Posterior cingulate gyrus (tissue), 11 donors: ENCODE results near the gene FGF18.
"Not testable (repeated sequence)": the region's sequence is repeated elsewhere in the genome, so short reads cannot be mapped to it uniquely, and the experiment has no call there.

Experiments
- DNase-seq, 10 donors: peaks; one replicate each; pipeline versions ENCODE4 v3.0.0 to v3.0.0-alpha.2; 2020 to 2021; ENCODE audit warnings: mixed read lengths in 3 of 10
- intact Hi-C: fragments of 100-400 bp; cut with DNase I; formaldehyde crosslinking; loops from one replicate; pipeline ENCODE4 v1.15.1; 2023

Gene FGF18, protein sequence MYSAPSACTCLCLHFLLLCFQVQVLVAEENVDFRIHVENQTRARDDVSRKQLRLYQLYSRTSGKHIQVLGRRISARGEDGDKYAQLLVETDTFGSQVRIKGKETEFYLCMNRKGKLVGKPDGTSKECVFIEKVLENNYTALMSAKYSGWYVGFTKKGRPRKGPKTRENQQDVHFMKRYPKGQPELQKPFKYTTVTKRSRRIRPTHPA

GRCh38 chr5:171418982-171419687 is at the start of gene FGF18:
Gene FGF18, plus strand, starts transcription at chr5:171419647. Its CDS starts 553 bp downstream, at chr5:171420200.
- DNase-seq, result peak in 4 of 10 donors; percentile 16 to 81 (median 78)
- intact Hi-C loops, result loop anchor here (2.0 to 5.0 kb wide), 2 partner anchors 488 to 618 kb away; no protein-coding TSS in a partner anchor

DNA sequence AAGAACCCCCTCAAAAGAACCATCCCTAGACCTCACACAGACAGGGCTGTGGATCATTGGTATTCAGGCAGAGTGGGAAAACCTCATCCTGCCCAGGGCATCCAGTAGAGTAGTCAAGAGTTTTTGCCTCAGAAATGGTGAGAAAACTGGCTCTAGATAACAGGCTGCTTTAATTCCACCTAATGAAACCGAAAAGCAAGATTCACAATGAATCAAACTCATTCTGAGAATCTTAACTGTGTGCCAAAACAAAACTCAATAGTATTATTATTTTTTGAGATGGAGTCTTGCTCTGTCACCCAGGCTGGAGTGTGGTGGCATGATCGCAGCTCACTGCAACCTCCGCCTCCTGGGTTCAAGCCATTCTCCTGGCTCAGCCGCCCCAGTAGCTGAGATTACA is 49.5 kb upstream of the FGF18 start:
- peak in 1 of 10 donors; percentile 24 for DNase-seq
- intact Hi-C loops, result no loop called here

DNA sequence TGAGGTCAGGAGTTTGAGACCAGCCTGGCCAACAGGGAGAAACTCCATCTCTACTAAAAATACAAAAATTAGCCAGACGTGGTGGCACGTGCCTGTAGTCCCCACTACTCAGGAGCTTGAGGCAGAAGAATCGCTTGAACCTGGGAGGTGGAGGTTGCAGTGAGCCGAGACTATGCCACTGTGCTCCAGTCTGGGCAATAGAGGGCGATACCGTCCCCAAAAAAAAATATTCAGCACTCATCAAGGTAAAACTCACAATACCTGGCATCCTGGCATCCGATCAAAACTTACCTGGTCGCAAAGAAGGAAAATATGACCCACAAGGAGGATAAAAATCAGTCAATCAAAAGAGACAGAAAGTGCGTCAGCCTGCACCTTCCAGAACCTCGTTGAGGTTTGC is 48.6 kb upstream of the FGF18 start:
- DNase-seq, result peak in 1 of 10 donors; percentile 39
- intact Hi-C loops, result not testable (repeated sequence)

GRCh38 chr5:171371326-171371725 is 48.1 kb upstream of the FGF18 start:
- peak in 1 of 10 donors; percentile 62 for DNase-seq
- intact Hi-C loops, result no loop called here

- DNase-seq, result peak in 1 of 10 donors; percentile 28
- intact Hi-C loops, result no loop called here
These were observed 39.5 kb upstream of the FGF18 start for GRCh38 chr5:171379961-171380360.

DNA sequence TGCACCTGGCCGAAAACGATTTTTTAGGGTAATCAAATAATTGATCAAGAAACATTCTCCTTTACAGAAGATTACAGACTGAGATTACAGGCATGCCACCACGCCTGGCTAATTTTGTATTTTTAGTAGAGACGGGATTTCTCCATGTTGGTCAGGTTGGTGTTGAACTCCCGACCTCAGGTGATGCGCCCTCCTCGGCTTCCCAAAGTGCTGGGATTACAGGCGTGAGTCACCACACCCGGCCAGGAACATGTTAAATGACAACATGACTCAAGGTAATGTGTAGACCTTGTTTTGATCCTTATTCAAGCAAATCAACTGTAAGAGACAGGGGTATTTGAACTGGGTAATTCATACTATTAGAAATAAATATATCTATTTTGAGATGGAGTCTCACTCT is 35.0 kb upstream of the FGF18 start:
- intact Hi-C loops, result not testable (repeated sequence)
- peak in 1 of 10 donors; percentile 34 for DNase-seq

GRCh38 chr5:171384999-171385398 is 34.4 kb upstream of the FGF18 start:
- intact Hi-C loops, result not testable (repeated sequence)
- DNase-seq, result peak in 1 of 10 donors; percentile 83

DNA sequence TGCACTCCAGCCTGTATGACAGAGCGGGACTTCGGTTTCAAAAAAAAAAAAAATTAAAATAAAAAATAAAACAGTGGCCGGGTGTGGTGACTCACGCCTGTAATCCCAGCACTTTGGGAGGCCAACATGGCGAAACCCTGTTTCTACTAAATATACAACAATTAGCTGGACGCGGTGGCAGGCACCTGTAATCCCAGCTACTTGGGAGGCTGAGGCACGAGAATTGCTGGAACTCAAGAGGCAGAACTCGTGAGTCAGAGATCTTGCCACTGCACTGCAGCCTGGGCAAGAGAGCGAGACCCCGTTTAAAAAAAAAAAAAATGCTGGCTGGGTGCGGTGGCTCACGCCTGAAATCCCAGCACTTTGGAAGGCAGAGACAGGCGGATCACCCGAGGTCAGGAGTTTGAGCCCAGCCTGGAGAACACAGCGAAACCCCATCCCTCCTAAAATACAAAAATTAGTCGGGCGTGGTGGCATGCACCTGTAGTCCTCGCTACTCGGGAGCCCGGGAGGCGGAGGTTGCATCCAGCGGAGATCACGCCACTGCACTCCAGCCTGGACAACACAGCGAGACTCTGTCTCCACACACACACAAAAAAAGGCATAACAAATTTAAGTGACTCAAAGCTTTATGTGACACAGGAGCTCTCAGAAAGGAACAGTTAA is 33.3 kb upstream of the FGF18 start:
- DNase-seq, result peak in 1 of 10 donors; percentile 40
- intact Hi-C loops, result no loop called here

GRCh38 chr5:171386861-171387344 is 32.5 kb upstream of the FGF18 start:
- peak in 1 of 10 donors; percentile 67 for DNase-seq
- intact Hi-C loops, result no loop called here

GRCh38 chr5:171387345-171387969 is 32.0 kb upstream of the FGF18 start, which contains the start of gene NPM1:
Gene NPM1, plus strand, starts transcription at chr5:171387849. Its CDS starts 100 bp downstream, at chr5:171387949.
- intact Hi-C loops, result no loop called here

DNA sequence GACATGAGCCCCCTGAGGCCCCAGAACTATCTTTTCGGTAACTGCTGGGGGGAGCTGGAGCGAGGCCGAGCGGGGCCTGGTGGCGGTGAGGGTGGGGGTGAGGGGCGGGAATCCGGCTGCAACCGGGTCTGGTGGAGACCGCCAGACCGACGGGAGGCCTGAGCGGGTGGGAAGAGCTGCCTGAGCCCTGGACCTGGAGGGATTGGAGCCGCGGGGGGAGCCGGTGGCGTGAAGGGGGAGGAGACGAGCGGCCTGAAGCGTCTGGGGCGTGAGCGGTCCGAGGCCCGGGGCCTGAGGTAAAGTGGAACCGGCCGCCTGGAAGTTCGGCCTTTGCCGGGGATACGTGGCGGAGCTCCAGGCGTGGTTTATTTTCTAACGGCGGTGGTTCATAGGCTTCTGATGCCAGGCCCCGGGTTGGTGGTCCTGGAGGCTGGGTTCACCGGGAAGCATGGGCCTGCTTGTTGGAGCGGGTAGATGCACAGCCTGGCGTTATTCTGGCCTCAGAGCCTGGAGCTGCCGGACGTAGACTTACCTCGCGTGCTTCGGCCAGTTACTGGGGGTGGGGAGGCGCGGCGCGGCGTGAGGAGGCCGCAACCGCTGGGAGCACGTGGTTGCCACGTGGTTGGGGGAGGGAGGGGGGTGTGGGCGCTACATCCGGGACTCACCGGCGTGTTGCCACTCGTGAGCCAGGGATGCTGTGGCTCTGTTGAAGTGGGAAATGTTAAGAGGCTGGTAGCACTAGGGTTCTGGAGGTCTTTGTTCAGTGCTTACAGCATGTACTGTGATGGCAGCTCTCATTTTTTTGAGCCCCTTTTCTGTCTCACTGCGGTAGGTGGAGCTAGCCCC is 31.3 kb upstream of the FGF18 start:
- intact Hi-C loops, result no loop called here
- DNase-seq, result peak; percentile 61 to 96 (median 78)

More at GRCh38 chr5:171387345-171387969, 32.0 kb upstream of the FGF18 start, which contains the start of gene NPM1:
- DNase-seq, result peak; percentile 90 to 99 (median 94)

GRCh38 chr5:171388816-171389168 is 30.7 kb upstream of the FGF18 start:
- intact Hi-C loops, result no loop called here
- no peak for DNase-seq

DNA sequence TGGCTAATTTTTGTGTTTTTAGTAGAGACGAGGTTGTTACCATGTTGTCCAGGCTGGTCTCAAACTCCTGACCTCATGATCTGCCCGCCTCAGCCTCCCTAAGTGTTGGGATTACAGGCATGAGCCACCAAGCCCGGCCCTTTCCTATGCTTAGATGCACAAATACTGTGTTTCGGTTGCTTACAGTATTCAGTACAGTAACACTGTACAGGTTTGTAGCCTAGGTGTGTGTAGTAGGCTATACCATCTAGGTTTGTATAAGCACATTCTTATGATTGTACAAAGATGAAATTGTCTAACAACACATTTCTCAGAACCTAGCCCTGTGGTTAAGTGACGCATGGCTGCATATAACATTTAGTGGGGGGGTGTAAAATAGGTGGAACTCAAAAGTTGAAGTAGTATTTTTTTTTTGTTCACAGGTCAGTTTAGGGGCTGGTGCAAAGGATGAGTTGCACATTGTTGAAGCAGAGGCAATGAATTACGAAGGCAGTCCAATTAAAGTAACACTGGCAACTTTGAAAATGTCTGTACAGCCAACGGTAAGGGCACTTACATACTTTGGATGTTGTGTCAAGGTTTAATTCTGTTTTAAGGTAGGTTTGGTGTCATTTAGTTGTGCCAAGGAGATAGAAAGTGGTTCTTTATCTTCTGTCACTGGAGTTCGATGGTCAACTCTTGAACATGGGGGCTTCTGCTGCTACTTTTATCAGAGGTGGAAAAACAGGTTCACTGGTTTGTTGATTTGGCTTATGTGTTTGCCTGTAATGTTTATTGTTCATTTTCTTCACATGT is 28.4 kb upstream of the FGF18 start:
- DNase-seq, result peak in 1 of 10 donors; percentile 17
- intact Hi-C loops, result loop anchor here (10.0 kb wide), 1 partner anchor 614 kb away; the partner anchor contains the start of gene FBXW11

DNA sequence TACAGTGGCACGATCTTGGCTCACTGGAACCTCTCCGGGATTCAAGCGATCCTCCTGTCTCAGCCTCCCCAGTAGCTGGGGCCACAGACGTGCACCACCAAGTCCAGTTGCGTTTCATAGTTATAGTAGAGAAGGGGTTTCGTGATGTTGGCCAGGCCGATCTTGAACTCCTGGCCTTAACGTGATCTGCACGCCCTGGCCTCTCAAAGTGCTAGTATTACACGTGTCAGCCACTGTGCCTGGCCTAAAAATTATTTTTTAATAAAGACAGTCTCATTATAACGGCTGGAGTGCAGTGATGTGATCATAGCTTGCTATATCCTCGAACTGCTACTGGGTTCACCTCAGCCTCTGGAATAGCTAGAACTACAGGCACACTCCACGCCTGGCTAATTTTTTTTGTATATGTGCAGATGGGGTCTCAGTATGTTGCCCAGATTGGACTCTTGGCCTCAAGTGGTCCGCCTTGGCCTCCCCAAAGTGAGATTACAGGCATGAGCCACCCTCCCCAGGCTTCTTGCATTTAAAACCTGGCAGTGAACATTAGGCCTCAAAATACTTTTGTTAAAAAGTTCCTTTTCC is 27.4 kb upstream of the FGF18 start:
- peak in 1 of 10 donors; percentile 19 for DNase-seq
- intact Hi-C loops, result loop anchor here (10.0 kb wide), 1 partner anchor 613 kb away; the partner anchor contains the start of gene FBXW11

DNA sequence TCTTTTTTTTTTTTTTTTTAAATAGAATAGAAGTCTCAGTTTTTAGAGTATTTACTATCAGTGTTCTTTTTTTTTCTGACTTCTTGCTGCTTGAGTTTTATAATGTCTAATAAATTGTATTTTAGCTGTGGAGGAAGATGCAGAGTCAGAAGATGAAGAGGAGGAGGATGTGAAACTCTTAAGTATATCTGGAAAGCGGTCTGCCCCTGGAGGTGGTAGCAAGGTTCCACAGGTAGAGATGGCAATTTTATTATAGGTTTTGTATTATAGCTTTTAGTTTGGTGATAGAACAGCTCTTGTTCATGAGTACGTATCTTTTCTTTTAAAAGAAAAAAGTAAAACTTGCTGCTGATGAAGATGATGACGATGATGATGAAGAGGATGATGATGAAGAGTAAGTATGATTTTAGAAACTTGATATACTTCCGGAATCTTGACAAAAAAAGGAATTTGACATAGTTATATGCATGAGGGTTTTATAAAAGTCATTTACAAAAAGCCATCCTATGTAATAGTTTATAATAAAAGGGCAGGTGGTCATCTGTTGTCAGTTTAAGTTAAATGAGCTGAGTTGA is 26.8 kb upstream of the FGF18 start:
- no peak for DNase-seq
- intact Hi-C loops, result loop anchor here (10.0 kb wide), 1 partner anchor 612 kb away; the partner anchor contains the start of gene FBXW11

GRCh38 chr5:171395042-171395441 is 24.4 kb upstream of the FGF18 start:
- DNase-seq, result no peak

GRCh38 chr5:171396583-171396982 is 22.9 kb upstream of the FGF18 start:
- DNase-seq, result not testable (repeated sequence)
- intact Hi-C loops, result loop anchor here (10.0 kb wide), 1 partner anchor 608 kb away; the partner anchor contains the start of gene FBXW11

More at GRCh38 chr5:171395042-171395441, 24.4 kb upstream of the FGF18 start:
- intact Hi-C loops, result loop anchor here (10.0 kb wide), 1 partner anchor 610 kb away; the partner anchor contains the start of gene FBXW11
